HG03520 (cell line): Measurements from ENCODE around the gene FAM107B.
"Not testable (repeated sequence)": the region's sequence is repeated elsewhere in the genome, so short reads cannot be mapped to it uniquely, and the experiment has no call there.

Experiments used
- ATAC-seq: cut with Tn5 transposase; IDR thresholded peaks from one replicate; pipeline ENCODE4 v1.9.1; 2021; ENCODE audit warnings: mild to moderate bottlenecking, moderate library complexity; ENCODE audit not compliant: unreplicated experiment

The FAM107B gene

GRCh38 chr10:14774797-14775196 is at the start of gene FAM107B:
Gene FAM107B, minus strand, starts transcription at chr10:14774897. Its CDS starts 234 bp downstream, at chr10:14774663.
- ATAC-seq, result no peak

GRCh38 chr10:14823966-14824365 is 49.3 kb upstream of the FAM107B start:
- ATAC-seq, result no peak

GRCh38 chr10:14822879-14823755 is 48.4 kb upstream of the FAM107B start:
- ATAC-seq, result no peak

- ATAC-seq, result no peak
Observed at GRCh38 chr10:14821635-14822375, 47.1 kb upstream of the FAM107B start.

GRCh38 chr10:14820775-14821154 is 46.1 kb upstream of the FAM107B start:
- no peak for ATAC-seq

- no peak for ATAC-seq
Observed at GRCh38 chr10:14820010-14820774, 45.5 kb upstream of the FAM107B start.

- not testable (repeated sequence) for ATAC-seq
Observed at GRCh38 chr10:14816717-14817116, 42.0 kb upstream of the FAM107B start.

- ATAC-seq, result no peak
Observed at GRCh38 chr10:14815681-14816080, 41.0 kb upstream of the FAM107B start.

GRCh38 chr10:14812271-14812670 is 37.6 kb upstream of the FAM107B start:
- no peak for ATAC-seq

GRCh38 chr10:14810969-14811953 is 36.6 kb upstream of the FAM107B start:
- ATAC-seq, result no peak

- no peak for ATAC-seq
Observed at GRCh38 chr10:14806318-14806717, 31.6 kb upstream of the FAM107B start.

- ATAC-seq, result no peak
Observed at GRCh38 chr10:14803827-14804226, 29.1 kb upstream of the FAM107B start.

GRCh38 chr10:14801723-14802122 is 27.0 kb upstream of the FAM107B start:
- no peak for ATAC-seq

GRCh38 chr10:14800397-14800796 is 25.7 kb upstream of the FAM107B start:
- ATAC-seq, result no peak

- no peak for ATAC-seq
Observed at GRCh38 chr10:14798636-14799035, 23.9 kb upstream of the FAM107B start.

GRCh38 chr10:14787938-14788337 is 13.2 kb upstream of the FAM107B start:
- ATAC-seq, result no peak

GRCh38 chr10:14784459-14785055 is 9.9 kb upstream of the FAM107B start:
- no peak for ATAC-seq

- ATAC-seq, result no peak
Observed at GRCh38 chr10:14782691-14783363, 8.1 kb upstream of the FAM107B start.

GRCh38 chr10:14781763-14782162 is 7.1 kb upstream of the FAM107B start:
- ATAC-seq, result no peak
